Keratinocyte (primary cell): ENCODE results near the gene ADGRV1.

Source experiments
- EZH2 ChIP-seq: IDR thresholded peaks from one replicate; pipeline ENCODE4 v1.6.1; 2012; ENCODE audit warnings: inconsistent platforms, mild to moderate bottlenecking, low read length, moderate library complexity
- TF ChIP-seq, protein P1 (sequence below), 3 experiments: IDR thresholded peaks in 1 of 3; conservative IDR thresholded peaks in 1 of 3; optimal IDR thresholded peaks in 1 of 3; 2 replicates in 2 of 3; 3 replicates in 1 of 3; pipeline versions ENCODE3 to v1.5.1; 2011; ENCODE audit warnings: low read length in 3 of 3, mild to moderate bottlenecking in 3 of 3, moderate library complexity in 2 of 3, control low read depth in 1 of 3, inconsistent platforms in 1 of 3; ENCODE audit not compliant: insufficient read depth in 2 of 3; ENCODE audit errors: extremely low read depth in 1 of 3

GRCh38 chr5:90549729-90550275 lies 8.8 kb upstream of the ADGRV1 start:
- TF ChIP-seq, protein P1, sequence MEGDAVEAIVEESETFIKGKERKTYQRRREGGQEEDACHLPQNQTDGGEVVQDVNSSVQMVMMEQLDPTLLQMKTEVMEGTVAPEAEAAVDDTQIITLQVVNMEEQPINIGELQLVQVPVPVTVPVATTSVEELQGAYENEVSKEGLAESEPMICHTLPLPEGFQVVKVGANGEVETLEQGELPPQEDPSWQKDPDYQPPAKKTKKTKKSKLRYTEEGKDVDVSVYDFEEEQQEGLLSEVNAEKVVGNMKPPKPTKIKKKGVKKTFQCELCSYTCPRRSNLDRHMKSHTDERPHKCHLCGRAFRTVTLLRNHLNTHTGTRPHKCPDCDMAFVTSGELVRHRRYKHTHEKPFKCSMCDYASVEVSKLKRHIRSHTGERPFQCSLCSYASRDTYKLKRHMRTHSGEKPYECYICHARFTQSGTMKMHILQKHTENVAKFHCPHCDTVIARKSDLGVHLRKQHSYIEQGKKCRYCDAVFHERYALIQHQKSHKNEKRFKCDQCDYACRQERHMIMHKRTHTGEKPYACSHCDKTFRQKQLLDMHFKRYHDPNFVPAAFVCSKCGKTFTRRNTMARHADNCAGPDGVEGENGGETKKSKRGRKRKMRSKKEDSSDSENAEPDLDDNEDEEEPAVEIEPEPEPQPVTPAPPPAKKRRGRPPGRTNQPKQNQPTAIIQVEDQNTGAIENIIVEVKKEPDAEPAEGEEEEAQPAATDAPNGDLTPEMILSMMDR (optimal IDR thresholded peaks at IDR 0.05 in 1 of 3, IDR thresholded peaks at IDR 0.05 in 1 of 3, conservative IDR thresholded peaks at IDR 0.05 in 1 of 3; ENCODE audit: extremely low read depth in 1 of 3, insufficient read depth in 2 of 3, low read length in 3 of 3): no peak
- no peak for TF ChIP-seq EZH2
